ENCODE results near the gene TMOD2. TPM values are rescaled to one million over a fixed set of nuclear protein-coding genes. Genes with fewer than 3 reads are reported as not detected.

TMOD2 gene
- total RNA-seq, 4 donors from 2014 or later = 14.6 to 24.9 (median 19.5) TPM

DNA sequence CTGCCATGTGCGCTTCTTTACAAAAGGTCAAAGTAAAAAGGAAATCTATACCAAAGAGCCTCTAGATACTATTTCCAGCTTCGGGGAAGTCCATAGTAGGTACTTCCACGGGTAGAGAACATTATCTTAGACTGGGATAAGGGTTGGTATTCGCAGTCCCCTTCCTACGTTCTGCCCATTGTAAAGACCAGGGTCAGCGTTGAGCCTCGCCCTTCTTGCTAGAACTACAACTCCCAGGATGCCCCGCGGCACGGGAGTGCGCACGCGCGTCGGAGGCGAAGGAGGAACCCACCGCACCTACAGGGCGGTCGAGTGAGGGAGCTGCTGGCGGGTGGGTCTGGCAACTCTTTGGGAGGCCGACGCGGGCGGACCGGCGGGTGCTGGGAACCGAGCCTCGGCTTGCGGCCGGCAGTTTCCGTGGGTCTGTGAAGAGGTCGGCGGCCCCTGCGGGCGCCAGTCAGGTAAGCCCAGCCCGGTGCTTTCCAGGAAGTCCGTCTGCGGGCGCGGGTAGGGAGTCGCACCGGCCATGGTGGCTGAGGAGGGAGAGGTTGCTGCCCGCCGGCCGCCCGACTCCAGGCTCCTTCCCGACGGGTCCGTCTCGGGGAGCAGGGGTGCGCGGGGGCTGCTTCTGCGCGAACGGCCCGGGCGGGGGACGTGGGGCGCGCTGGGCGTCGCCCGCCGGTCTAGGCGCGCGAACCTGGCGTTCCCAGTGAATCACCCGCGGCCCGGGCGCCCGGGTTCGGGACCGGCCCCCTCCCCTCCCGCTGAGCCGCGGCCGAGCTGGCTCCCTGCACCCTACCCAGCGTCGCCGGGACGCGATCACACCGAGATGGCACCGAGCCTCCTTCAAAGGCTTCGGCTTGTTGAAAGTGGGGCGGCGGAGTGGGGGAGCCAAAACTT is 78.2 kb downstream of the TMOD2 start, which contains the start of gene TMOD3:
TMOD3 (plus strand) TSS at position 278 of the 900 bp plus-strand sequence. CDS start 33,232 bp downstream, outside the sequence.
- Histone ChIP-seq H3K4me1 (peaks cover 14 to 47% (median 27%) of the 10 kb centered on the region in 4 donors), H3K9me3 (no peaks in the 10 kb centered on the region), H3K36me3 (no peaks in the 10 kb centered on the region), H3K27ac (replicated peaks in 1 of 4) (peak within 1 kb of the TSS; percentile 88 to 93 (median 92)), H3K4me3 (peak within 1 kb of the TSS; percentile 87 to 97 (median 94)), H3K27me3 (no peaks in the 10 kb centered on the region)
- peak; percentile 97 for DNase-seq (ENCODE audit: extremely low spot score)
- TF ChIP-seq, protein P1, sequence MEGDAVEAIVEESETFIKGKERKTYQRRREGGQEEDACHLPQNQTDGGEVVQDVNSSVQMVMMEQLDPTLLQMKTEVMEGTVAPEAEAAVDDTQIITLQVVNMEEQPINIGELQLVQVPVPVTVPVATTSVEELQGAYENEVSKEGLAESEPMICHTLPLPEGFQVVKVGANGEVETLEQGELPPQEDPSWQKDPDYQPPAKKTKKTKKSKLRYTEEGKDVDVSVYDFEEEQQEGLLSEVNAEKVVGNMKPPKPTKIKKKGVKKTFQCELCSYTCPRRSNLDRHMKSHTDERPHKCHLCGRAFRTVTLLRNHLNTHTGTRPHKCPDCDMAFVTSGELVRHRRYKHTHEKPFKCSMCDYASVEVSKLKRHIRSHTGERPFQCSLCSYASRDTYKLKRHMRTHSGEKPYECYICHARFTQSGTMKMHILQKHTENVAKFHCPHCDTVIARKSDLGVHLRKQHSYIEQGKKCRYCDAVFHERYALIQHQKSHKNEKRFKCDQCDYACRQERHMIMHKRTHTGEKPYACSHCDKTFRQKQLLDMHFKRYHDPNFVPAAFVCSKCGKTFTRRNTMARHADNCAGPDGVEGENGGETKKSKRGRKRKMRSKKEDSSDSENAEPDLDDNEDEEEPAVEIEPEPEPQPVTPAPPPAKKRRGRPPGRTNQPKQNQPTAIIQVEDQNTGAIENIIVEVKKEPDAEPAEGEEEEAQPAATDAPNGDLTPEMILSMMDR (IDR thresholded peaks at IDR 0.05) = peak in 1 of 3 experiments; percentile 16
- TF ChIP-seq POLR2AphosphoS5 (IDR thresholded peaks at IDR 0.05) = peak; percentile 97 to 98
- TF ChIP-seq EP300 (IDR thresholded peaks at IDR 0.05) = no peak
- TF ChIP-seq POLR2A (IDR thresholded peaks at IDR 0.05; ENCODE audit: low read depth) = peak; percentile 68
- WGBS = 6% methylated on average over 21 of the region's 89 CpGs
- intact Hi-C loops (cut with DNase I) = loop anchor here (5.0 kb wide), 1 partner anchor 43 kb away; no protein-coding TSS in a partner anchor

DNA sequence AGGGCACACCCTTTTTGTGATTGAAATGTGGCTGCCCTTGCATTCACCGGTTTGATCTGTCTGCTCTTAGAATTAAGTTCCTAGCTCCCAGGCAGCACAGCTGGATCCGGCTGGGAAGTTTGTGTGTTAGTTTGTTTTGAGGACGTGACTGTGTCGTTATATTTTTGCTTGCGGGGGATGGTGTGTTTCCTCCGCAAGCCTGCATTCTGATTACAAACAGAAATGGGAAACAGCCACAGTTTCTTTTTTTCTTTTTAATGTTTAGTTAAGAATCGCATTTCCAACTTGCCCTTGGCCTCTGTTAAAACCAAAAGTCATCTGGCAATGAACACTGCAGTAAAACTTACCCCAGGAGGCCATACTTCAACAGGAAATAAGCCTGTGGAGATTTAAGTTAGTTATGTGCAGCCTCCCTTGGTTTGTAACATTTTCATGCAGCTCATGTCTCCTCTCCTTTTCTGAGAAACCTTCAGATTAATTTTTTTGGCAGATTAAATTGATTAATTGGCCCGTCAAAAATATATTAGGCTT is 78.9 kb downstream of the TMOD2 start:
- Histone ChIP-seq H3K27ac (replicated peaks in 1 of 4) (peak overlapping the region; percentile 88 to 93 (median 92)), H3K9me3 (no peaks in the 10 kb centered on the region), H3K27me3 (no peaks in the 10 kb centered on the region), H3K4me1 (peaks cover 21 to 55% (median 34%) of the 10 kb centered on the region in 4 donors), H3K4me3 (peak overlapping the region; percentile 87 to 97 (median 94)), H3K36me3 (no peaks in the 10 kb centered on the region)
- WGBS = 2% methylated on average over 8 of the region's 8 CpGs
- TF ChIP-seq POLR2A (IDR thresholded peaks at IDR 0.05; ENCODE audit: low read depth) (no peak), POLR2AphosphoS5 (IDR thresholded peaks at IDR 0.05) (no peak), EP300 (IDR thresholded peaks at IDR 0.05) (no peak)
- TF ChIP-seq, protein P1 (IDR thresholded peaks at IDR 0.05) = no peak
- intact Hi-C loops (cut with DNase I) = loop anchor here (5.0 kb wide), 1 partner anchor 42 kb away; no protein-coding TSS in a partner anchor
- no peak for DNase-seq (ENCODE audit: extremely low spot score)

DNA sequence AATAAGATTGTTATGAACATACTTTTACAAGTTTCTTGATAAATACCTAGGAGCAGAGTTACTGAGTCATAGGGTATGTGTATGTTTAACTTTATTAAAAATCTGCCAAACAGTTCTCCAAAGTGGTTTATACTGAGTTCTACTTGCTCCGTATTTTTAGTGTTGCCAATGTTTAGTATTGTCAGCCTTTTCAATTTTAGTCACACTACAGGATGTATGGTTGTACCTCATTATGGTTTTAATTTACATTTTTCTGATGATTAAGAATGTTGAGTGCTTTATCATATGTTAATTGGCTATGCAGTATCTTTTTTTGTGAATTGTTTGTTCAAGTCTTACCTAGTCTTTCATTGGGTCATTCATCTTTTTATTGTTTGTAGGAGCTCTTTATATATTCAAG is 82.4 kb downstream of the TMOD2 start:
- intact Hi-C loops (cut with DNase I) = loop anchor here (5.0 kb wide), 1 partner anchor 39 kb away; no protein-coding TSS in a partner anchor
- Histone ChIP-seq H3K27me3 (no peaks in the 10 kb centered on the region), H3K36me3 (no peaks in the 10 kb centered on the region), H3K4me1 (peaks cover 39 to 86% (median 61%) of the 10 kb centered on the region in 4 donors), H3K4me3 (no peak overlapping the region), H3K9me3 (no peaks in the 10 kb centered on the region), H3K27ac (replicated peaks in 1 of 4) (no peak overlapping the region)
- no peak for TF ChIP-seq EP300 (IDR thresholded peaks at IDR 0.05)
- no peak for TF ChIP-seq POLR2AphosphoS5 (IDR thresholded peaks at IDR 0.05)
- no peak for TF ChIP-seq POLR2A (IDR thresholded peaks at IDR 0.05; ENCODE audit: low read depth)
- TF ChIP-seq, protein P1 (IDR thresholded peaks at IDR 0.05) = no peak
- 45% methylated on average over 1 of the region's 1 CpG for WGBS
- DNase-seq (ENCODE audit: extremely low spot score) = no peak

DNA sequence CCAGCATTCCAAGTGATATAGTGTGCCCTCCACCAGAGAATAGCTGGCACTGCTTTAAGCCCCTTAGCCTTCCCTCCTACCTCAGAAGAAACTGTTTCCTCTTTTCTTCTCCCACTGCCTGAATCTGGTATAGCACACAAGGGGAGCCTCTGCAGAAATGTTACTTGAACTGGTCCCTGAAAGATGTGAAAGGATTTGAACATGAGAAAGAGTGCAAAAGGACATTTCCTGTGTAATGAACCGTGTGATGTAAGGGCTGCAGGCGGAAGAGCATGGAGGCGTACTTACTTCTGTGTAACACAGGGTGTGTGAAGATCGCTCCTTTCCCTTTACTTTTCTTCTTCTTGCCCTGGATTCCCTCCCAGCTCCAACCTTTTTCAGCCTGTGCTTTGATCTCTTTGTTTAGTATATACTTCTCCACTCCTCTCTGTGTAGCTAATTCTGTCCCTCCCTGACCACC is 86.4 kb downstream of the TMOD2 start:
- 36% methylated on average over 4 of the region's 4 CpGs for WGBS
- H3K4me3 ChIP-seq = no peak overlapping the region
- H3K9me3 ChIP-seq = no peaks in the 10 kb centered on the region
- H3K4me1 ChIP-seq = peaks cover 33 to 63% (median 55%) of the 10 kb centered on the region in 4 donors
- H3K36me3 ChIP-seq = no peaks in the 10 kb centered on the region
- TF ChIP-seq POLR2AphosphoS5 (IDR thresholded peaks at IDR 0.05) (no peak), POLR2A (IDR thresholded peaks at IDR 0.05; ENCODE audit: low read depth) (no peak), EP300 (IDR thresholded peaks at IDR 0.05) (no peak)
- TF ChIP-seq, protein P1 (IDR thresholded peaks at IDR 0.05) = no peak
- DNase-seq (ENCODE audit: extremely low spot score) = no peak
- H3K27ac ChIP-seq (replicated peaks in 1 of 4) = no peak overlapping the region
- H3K27me3 ChIP-seq = no peaks in the 10 kb centered on the region
- intact Hi-C loops (cut with DNase I) = no loop called here

All from esophagus muscularis mucosa (tissue), 4 donors.